Esophagus squamous epithelium (tissue), 4 donors: Measurements from ENCODE around the gene CCBE1.

Source experiments
- POLR2A ChIP-seq, 4 donors: fragments of 450-650 bp; IDR thresholded peaks; one replicate each; pipeline ENCODE4 v1.6.1; 2017; ENCODE audit warnings: antibody characterized with exemption in 4 of 4, mild to moderate bottlenecking in 4 of 4, moderate library complexity in 3 of 4
- TF ChIP-seq, protein P1 (sequence below), 6 experiments: fragments of 450-650 bp in 4 of 6; fragments of 200-600 bp in 2 of 6; sonication (generic) in 2 of 6; IDR thresholded peaks; one replicate each; pipeline ENCODE4 v1.5.1; 2016 to 2019; ENCODE audit warnings: antibody characterized with exemption in 6 of 6, mild to moderate bottlenecking in 4 of 6, moderate library complexity in 4 of 6

- TF ChIP-seq, protein P1, sequence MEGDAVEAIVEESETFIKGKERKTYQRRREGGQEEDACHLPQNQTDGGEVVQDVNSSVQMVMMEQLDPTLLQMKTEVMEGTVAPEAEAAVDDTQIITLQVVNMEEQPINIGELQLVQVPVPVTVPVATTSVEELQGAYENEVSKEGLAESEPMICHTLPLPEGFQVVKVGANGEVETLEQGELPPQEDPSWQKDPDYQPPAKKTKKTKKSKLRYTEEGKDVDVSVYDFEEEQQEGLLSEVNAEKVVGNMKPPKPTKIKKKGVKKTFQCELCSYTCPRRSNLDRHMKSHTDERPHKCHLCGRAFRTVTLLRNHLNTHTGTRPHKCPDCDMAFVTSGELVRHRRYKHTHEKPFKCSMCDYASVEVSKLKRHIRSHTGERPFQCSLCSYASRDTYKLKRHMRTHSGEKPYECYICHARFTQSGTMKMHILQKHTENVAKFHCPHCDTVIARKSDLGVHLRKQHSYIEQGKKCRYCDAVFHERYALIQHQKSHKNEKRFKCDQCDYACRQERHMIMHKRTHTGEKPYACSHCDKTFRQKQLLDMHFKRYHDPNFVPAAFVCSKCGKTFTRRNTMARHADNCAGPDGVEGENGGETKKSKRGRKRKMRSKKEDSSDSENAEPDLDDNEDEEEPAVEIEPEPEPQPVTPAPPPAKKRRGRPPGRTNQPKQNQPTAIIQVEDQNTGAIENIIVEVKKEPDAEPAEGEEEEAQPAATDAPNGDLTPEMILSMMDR (IDR thresholded peaks at IDR 0.05) = no peak
- no peak for TF ChIP-seq POLR2A (IDR thresholded peaks at IDR 0.05)
These were observed 130.7 kb downstream of the CCBE1 start for GRCh38 chr18:59566533-59566971.
